LNCAP (cell line): ENCODE measurements around the gene SLCO4A1.

Source experiments
- TF ChIP-seq, protein P1 (sequence below): fragments of 450-650 bp; IDR thresholded peaks from 2 replicates; pipeline ENCODE4 v1.5.1; 2017; ENCODE audit warnings: mild to moderate bottlenecking

The SLCO4A1 gene

GRCh38 chr20:62716941-62717310 is 74.6 kb downstream of the SLCO4A1 start:
- TF ChIP-seq, protein P1, sequence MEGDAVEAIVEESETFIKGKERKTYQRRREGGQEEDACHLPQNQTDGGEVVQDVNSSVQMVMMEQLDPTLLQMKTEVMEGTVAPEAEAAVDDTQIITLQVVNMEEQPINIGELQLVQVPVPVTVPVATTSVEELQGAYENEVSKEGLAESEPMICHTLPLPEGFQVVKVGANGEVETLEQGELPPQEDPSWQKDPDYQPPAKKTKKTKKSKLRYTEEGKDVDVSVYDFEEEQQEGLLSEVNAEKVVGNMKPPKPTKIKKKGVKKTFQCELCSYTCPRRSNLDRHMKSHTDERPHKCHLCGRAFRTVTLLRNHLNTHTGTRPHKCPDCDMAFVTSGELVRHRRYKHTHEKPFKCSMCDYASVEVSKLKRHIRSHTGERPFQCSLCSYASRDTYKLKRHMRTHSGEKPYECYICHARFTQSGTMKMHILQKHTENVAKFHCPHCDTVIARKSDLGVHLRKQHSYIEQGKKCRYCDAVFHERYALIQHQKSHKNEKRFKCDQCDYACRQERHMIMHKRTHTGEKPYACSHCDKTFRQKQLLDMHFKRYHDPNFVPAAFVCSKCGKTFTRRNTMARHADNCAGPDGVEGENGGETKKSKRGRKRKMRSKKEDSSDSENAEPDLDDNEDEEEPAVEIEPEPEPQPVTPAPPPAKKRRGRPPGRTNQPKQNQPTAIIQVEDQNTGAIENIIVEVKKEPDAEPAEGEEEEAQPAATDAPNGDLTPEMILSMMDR: no peak

DNA sequence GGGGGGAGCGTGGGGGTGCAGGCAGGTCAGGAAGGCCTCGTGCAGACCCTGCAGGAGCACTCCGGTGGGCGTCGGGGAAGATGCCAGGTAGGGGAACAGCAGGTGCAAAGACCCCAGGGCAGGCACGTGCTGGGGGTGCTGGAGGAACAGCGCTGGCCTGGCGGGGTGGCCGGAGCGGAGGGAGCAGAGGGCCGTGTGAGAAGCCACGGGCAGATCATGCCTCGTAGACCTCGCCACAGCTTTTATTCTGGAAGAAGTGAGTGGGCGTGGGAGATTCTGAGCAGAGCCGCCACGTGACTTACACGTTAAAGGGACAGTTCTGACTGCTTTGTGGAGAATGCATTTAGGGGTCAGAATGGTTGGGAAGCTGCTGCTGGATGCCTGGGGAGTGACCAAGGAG is 75.6 kb downstream of the SLCO4A1 start:
- TF ChIP-seq, protein P1: no peak

DNA sequence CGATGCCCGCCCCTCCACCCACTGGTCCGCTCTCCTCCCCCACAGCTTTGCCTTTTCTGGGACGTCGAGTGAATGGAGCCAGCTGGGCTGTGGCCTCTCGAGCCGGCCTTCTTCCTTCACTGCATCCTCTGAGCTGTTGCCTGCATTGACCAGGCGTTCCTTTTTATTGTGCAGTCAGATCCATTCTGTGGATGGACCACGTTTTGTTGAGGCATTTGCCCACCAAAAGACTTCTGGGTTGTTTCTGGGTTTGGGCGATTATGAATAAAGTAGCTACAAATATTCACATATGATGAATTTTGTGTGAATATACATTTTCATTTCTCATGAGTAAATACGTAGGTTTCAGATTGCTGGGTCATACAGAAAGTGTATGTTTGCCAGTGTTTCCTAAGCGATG is 76.2 kb downstream of the SLCO4A1 start:
- TF ChIP-seq, protein P1: no peak

DNA sequence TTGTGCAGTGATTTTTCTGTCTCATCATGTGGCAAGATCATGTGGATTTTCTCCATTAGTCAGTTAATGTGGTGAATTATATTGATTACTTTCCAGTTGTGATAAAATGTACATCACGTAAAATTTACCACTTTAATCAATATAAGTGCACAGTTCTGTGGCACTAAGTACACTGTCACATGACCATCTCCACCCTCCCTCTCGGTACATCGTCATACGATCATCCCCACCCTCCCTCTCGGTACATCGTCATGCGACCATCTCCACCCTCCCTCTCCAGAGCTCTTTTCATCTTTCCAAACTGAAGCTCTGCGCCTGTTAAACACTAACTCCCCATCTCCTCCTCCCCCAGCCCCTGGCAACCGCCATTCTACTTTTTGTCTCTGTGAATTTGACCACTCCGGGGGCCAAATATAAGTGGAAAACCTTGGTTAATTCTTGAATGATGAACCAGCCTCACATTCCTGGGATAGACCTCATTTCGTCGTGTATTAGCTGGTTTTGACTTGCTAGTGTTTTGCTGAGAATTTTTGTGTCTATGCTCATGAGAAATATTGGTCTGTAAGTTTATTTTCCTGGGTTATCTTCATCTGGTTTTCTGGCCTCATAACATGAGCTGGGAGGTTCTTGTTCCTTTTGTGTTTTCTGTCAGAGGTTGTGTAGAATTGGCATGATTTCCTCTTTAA is 77.1 kb downstream of the SLCO4A1 start:
- TF ChIP-seq, protein P1: no peak
